Activated CD8-positive, alpha-beta memory T cell treated with anti-CD3 and anti-CD28 coated beads for 48 hours (primary cell): ENCODE data around the gene DSCAML1.

Source experiments
- DNase-seq, 3 experiments: peaks; one replicate each; pipeline ENCODE4 v3.0.0-alpha.2; 2020; ENCODE audit warnings: low read depth in 2 of 3, low spot score in 2 of 3

The DSCAML1 gene

GRCh38 chr11:117557361-117557760 lies 239.7 kb downstream of the DSCAML1 start:
- no peak for DNase-seq

GRCh38 chr11:117554601-117555333 lies 242.2 kb downstream of the DSCAML1 start:
- DNase-seq, result no peak

DNA sequence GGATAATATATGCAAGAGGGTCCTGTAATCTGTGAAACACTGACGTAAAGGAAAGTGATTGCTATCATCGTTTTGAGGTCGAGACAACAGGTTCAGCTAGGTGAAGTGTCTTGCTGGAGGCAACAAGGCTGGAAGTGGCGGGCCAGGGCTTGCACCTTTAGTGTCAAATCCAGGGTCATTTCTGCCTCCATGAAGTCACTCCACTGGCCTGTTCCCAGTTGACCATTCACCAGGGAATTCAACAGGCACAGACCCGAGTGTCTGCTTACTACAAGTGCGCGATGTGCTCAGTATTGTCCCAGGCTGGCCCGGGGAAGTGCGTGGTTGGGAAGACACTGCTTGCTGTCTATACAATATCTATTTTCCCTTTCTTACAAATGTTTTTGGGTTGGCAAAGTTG lies 244.4 kb downstream of the DSCAML1 start:
- no peak for DNase-seq

GRCh38 chr11:117551761-117552343 lies 245.2 kb downstream of the DSCAML1 start:
- DNase-seq, result no peak

DNA sequence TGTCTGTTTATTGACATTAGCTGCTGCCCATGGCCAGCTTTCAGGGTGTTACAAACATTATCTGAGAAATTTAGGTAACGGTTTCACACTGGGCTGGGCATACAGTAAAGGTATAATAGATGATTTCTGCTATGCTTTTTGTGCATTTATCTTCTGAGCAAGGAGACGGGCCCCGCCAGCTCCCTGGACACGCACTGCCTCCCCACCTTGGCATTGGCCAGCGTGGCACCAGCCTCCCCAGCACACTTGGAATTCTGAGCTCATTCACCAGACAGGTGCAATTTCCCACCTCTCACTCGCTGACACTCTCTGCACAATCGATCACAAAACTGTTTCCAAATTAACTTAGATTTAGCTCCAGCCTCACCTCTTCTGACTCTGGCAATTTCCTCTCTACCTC lies 246.6 kb downstream of the DSCAML1 start:
- no peak for DNase-seq

DNA sequence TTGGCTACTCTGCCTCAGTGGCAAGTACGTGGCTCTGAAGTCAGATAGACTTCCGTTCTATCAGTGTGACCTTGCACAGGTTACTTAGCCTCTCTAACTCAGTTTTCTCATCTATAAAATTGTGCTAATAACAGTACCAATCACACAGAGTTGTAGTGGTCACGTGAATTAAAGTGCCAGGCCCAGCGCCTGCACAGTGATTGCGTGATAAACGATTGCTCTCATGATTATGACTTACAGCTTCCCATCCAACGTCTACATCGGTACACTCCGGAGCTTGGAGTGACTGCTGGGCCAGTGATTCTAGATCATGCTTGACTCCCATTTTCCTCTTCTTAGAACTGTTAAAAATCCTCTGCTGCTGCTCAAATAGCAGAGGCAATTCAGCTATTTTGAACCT lies 247.6 kb downstream of the DSCAML1 start:
- no peak for DNase-seq

DNA sequence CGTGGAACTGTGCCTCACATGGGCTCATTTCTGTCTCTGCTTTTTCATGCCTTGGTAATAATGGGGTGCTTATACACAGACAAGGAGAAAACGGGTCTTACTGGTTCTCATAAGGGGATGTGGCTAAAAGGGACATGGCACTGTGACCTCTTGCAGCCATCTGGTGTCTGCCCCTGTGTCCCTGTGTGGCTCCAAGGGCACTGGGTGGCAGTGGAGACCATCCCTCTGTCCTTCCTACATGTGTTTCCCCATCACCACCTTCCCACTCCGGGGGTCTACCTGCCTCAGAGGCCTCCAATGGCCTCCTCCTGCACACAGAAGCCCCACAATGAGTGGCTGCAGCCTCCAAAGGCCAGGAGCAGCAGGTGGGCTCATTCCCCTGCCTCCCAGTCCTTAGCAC lies 248.1 kb downstream of the DSCAML1 start:
- no peak for DNase-seq

GRCh38 chr11:117547946-117548345 lies 249.1 kb downstream of the DSCAML1 start:
- no peak for DNase-seq

DNA sequence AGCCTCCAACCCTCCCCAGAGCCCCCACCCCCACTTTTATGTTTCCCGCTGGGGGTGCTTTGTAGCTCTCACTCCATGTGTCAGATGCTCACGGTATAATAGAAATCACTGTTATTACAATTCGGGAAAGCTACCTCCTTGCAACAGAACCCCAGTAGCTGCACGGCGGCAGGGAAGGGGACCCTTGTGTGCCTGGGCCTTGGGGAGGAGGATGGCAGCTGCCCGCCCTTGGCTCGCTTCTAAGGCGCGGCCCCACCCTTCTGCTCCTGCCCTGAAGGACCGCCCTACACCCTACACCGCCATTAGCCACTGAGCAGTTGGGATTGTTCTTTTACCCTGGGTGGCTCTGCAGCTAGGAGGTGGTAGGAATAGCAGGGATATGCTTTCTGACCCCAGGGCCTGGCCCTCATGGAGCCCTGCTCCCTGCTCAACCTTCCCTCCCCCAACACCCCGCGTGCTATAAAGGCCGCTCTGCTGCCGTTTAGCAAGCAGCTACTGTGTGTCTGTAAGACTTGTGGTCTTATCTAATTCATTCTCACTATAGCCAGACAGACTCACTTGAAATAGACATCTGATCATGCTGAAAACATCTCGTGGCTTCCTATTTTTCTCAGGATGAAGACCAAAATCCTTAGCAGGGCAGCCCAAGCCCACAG lies 249.7 kb downstream of the DSCAML1 start:
- DNase-seq, result no peak

DNA sequence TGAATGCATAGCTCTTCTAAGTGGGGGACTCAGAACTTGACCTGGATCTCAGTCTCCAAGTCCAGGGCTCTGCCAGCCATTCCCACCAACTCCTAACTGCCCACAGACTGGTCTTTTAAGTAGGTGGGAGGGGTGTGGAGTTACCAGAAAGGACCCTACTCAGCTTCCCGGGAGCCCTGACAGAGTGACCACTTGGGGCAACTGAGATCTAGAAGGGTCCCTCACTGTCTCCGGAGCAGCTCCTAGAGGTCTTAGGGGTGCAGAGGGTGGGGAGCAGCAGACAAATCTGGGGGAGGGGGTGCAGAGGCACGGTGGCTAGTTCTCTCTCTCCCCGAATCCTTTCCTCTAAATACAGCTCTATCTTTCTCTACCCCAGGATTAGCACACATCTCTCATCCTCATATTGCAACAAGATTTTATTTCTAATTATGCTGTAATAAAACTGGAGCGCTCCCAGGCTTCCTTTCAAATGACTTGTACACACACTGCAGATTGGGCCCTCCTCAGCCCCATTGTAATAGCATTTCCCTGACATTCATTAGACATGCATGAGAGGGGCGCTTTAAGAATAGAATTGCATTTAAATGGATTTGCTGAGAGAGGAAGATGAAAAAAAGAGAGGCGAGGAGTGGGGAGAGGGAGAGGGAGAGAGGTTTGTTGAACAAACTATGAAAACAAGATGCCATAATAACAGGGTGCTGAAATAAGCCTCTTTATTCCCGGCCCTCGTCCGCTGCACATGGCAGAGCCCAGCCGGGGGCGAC lies 250.4 kb downstream of the DSCAML1 start:
- DNase-seq, result no peak

GRCh38 chr11:117545706-117546105 lies 251.3 kb downstream of the DSCAML1 start:
- DNase-seq, result no peak

- no peak for DNase-seq
Observed at GRCh38 chr11:117544130-117544800, 252.8 kb downstream of the DSCAML1 start.

- no peak for DNase-seq
Observed at GRCh38 chr11:117541211-117541610, 255.8 kb downstream of the DSCAML1 start.

GRCh38 chr11:117538263-117539135 lies 258.5 kb downstream of the DSCAML1 start:
- no peak for DNase-seq

DNA sequence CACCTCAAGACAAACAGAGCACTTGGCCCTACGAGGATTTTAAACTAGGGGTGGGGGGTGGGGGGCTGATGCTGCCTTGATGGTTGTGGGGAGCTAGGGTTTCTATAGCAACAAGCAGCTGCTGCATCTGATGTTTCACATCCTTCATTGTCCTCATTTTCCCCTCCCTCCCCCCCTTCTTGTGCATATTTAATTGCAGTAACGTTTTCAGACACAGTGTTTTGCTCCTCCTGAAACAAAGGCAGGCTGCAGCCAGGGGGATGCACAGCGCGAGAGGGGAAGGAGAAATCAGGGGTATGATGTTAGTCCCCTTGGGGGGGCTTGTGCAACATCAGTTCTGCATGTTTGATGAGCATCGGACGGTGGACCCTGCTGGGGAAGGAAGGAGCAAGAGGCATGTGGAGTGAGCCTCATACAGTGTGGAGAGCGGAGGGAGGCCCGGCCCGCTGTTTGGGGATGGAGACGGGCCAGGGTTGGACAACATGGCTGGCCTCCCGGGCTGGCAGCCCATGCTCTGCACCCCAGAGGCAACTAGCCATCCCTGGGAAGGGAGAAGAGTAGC lies 261.1 kb downstream of the DSCAML1 start:
- DNase-seq, result no peak

GRCh38 chr11:117535201-117535849 lies 261.7 kb downstream of the DSCAML1 start:
- no peak for DNase-seq

GRCh38 chr11:117532568-117532967 lies 264.4 kb downstream of the DSCAML1 start:
- no peak for DNase-seq

DNA sequence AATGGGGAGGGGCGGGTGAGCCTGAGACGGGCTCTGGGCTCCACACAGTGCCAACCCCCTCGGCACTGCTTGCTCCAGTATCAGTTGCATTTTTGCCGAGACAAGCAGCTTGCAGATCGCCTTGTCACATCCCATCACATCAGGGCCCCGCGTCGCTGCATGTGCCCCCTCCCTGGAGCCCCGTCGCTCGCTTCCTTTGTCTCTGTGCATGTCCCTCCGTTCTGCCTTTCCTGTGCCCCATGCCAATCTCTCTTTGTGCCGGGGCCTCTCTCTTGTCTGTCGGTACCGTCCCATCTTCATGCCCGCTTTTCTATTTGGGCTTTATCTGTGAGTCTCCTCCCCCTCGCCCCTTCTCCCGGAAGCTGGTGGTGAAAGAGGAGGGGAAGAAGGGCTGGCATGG lies 267.2 kb downstream of the DSCAML1 start:
- no peak for DNase-seq

- no peak for DNase-seq
Observed at GRCh38 chr11:117528097-117528721, 268.8 kb downstream of the DSCAML1 start.
